Daoy (cell line): ENCODE measurements around the gene PRRX2. TPM values are rescaled to one million over a fixed set of nuclear protein-coding genes. Genes with fewer than 3 reads are reported as not detected.
"Not testable (repeated sequence)": the region's sequence is repeated elsewhere in the genome, so short reads cannot be mapped to it uniquely, and the experiment has no call there.

Source experiments
- DNase-seq: peaks from one replicate; pipeline ENCODE4 v3.0.0-alpha.2; 2015; ENCODE audit warnings: low read depth
- total RNA-seq: library from RNA; depleted of rRNA; stranded (reverse); fragments of >200 nt; shearing (Covaris generic); gene quantifications from 2 replicates; pipeline ENCODE4 v1.2.3, GENCODE V29; 2014

The PRRX2 gene
- total RNA-seq, 1 experiment from 2014 or later: 1.7 TPM

GRCh38 chr9:129636343-129636742 lies 29.1 kb upstream of the PRRX2 start:
- DNase-seq: not testable (repeated sequence)

GRCh38 chr9:129637102-129637501 lies 28.3 kb upstream of the PRRX2 start:
- DNase-seq: no peak

GRCh38 chr9:129637673-129638439 lies 27.6 kb upstream of the PRRX2 start:
- no peak for DNase-seq

- no peak for DNase-seq
Measured at GRCh38 chr9:129639034-129639630, 26.3 kb upstream of the PRRX2 start.

GRCh38 chr9:129639756-129640085 lies 25.7 kb upstream of the PRRX2 start:
- DNase-seq: no peak

GRCh38 chr9:129640086-129640870 lies 25.2 kb upstream of the PRRX2 start:
- peak; percentile 22 for DNase-seq

GRCh38 chr9:129640871-129641749 lies 24.3 kb upstream of the PRRX2 start:
- no peak for DNase-seq

GRCh38 chr9:129641750-129642585 lies 23.5 kb upstream of the PRRX2 start, which contains the start of gene ASB6:
ASB6 (minus strand) TSS chr9:129642151; CDS start chr9:129641999, 152 bp downstream.
- DNase-seq: peak; percentile 92

- no peak for DNase-seq
Measured at GRCh38 chr9:129643706-129644105, 21.7 kb upstream of the PRRX2 start.

GRCh38 chr9:129644365-129644764 lies 21.1 kb upstream of the PRRX2 start:
- DNase-seq: no peak

- DNase-seq: no peak
Measured at GRCh38 chr9:129644902-129645301, 20.5 kb upstream of the PRRX2 start.

- DNase-seq: no peak
Measured at GRCh38 chr9:129646252-129646651, 19.2 kb upstream of the PRRX2 start.

GRCh38 chr9:129646654-129647053 lies 18.8 kb upstream of the PRRX2 start:
- DNase-seq: no peak

- DNase-seq: no peak
Measured at GRCh38 chr9:129647635-129648034, 17.8 kb upstream of the PRRX2 start.

- no peak for DNase-seq
Measured at GRCh38 chr9:129648092-129648763, 17.2 kb upstream of the PRRX2 start.

- DNase-seq: no peak
Measured at GRCh38 chr9:129648764-129649115, 16.7 kb upstream of the PRRX2 start.

GRCh38 chr9:129649726-129650679 lies 15.4 kb upstream of the PRRX2 start:
- no peak for DNase-seq

GRCh38 chr9:129650680-129651235 lies 14.7 kb upstream of the PRRX2 start:
- no peak for DNase-seq
